Measurements from ENCODE around the gene HSD17B14.
A peak's percentile ranks its signal among the peaks of the same experiment; 100 is the strongest.
"Not testable (repeated sequence)": the region's sequence is repeated elsewhere in the genome, so short reads cannot be mapped to it uniquely, and the experiment has no call there.

Gene HSD17B14

GRCh38 chr19:48795685-48796070 is 40.6 kb downstream of the HSD17B14 start:
- no peak for DNase-seq

GRCh38 chr19:48795055-48795684 is 41.1 kb downstream of the HSD17B14 start:
- DNase-seq, result peak; percentile 86

- DNase-seq, result no peak
These were observed 42.0 kb downstream of the HSD17B14 start for GRCh38 chr19:48794291-48794690.

GRCh38 chr19:48793271-48793670 is 43.0 kb downstream of the HSD17B14 start:
- DNase-seq, result no peak

- not testable (repeated sequence) for DNase-seq
These were observed 49.0 kb downstream of the HSD17B14 start for GRCh38 chr19:48787331-48787730.

GRCh38 chr19:48786422-48786821 is 49.9 kb downstream of the HSD17B14 start:
- not testable (repeated sequence) for DNase-seq

- no peak for DNase-seq
These were observed 51.8 kb downstream of the HSD17B14 start for GRCh38 chr19:48784527-48784926.

GRCh38 chr19:48780631-48781391 is 55.5 kb downstream of the HSD17B14 start:
- no peak for DNase-seq

- DNase-seq, result no peak
These were observed 56.7 kb downstream of the HSD17B14 start for GRCh38 chr19:48779636-48780035.

- no peak for DNase-seq
These were observed 58.6 kb downstream of the HSD17B14 start for GRCh38 chr19:48777720-48778119.

- no peak for DNase-seq
These were observed 59.2 kb downstream of the HSD17B14 start for GRCh38 chr19:48777139-48777538.

GRCh38 chr19:48772503-48772953 is 63.8 kb downstream of the HSD17B14 start:
- DNase-seq, result no peak

GRCh38 chr19:48770734-48771472 is 65.4 kb downstream of the HSD17B14 start:
- no peak for DNase-seq

GRCh38 chr19:48770266-48770665 is 66.0 kb downstream of the HSD17B14 start:
- no peak for DNase-seq

- no peak for DNase-seq
These were observed 67.1 kb downstream of the HSD17B14 start for GRCh38 chr19:48768994-48769713.

GRCh38 chr19:48768171-48768753 is 68.0 kb downstream of the HSD17B14 start:
- DNase-seq, result not testable (repeated sequence)

GRCh38 chr19:48765816-48766215 is 70.5 kb downstream of the HSD17B14 start:
- DNase-seq, result not testable (repeated sequence)
